H1 (cell line): ENCODE results near the gene KCTD10. TPM values are rescaled to one million over a fixed set of nuclear protein-coding genes. Genes with fewer than 3 reads are reported as not detected.

Experiments used
- CBX5 ChIP-seq: fragments of 300-800, 300-1000 bp; sonication (generic); IDR thresholded peaks from 2 replicates; pipeline ENCODE4 v1.7.1; 2016; ENCODE audit warnings: antibody characterized with exemption, low read length, low read depth
- CHD1 ChIP-seq: IDR thresholded peaks from 2 replicates; pipeline ENCODE4 v1.6.1; 2012; ENCODE audit warnings: low read depth, low read length, improper control_type of control experiment
- CTBP2 ChIP-seq: IDR thresholded peaks from 2 replicates; pipeline ENCODE4 v1.7.0; 2011; ENCODE audit warnings: borderline replicate concordance, mild to moderate bottlenecking, moderate library complexity, mixed read lengths, low read length; ENCODE audit not compliant: insufficient read depth, insufficient read length
- FOSL1 ChIP-seq: IDR thresholded peaks from 2 replicates; pipeline ENCODE4 v1.6.1; 2011; ENCODE audit warnings: mild to moderate bottlenecking, low read depth, low read length, moderate library complexity; ENCODE audit not compliant: insufficient read depth
- KDM5A ChIP-seq: fragments of 200-600 bp; IDR thresholded peaks from 2 replicates; pipeline ENCODE4 v1.7.1; 2012; ENCODE audit warnings: mild to moderate bottlenecking, low read length, inconsistent platforms, mixed read lengths
- POLR2A ChIP-seq, 2 experiments: IDR thresholded peaks; 1 replicate in 1 of 2; 2 replicates in 1 of 2; pipeline ENCODE4 v1.6.1; 2011; ENCODE audit warnings: low read depth in 2 of 2, low read length in 2 of 2, mild to moderate bottlenecking in 2 of 2; ENCODE audit errors: control extremely low read depth in 1 of 2
- RBBP5 ChIP-seq: IDR thresholded peaks from 2 replicates; pipeline ENCODE4 v1.7.1; 2012; ENCODE audit warnings: low read depth, mild to moderate bottlenecking, inconsistent platforms, low read length, moderate library complexity, borderline replicate concordance
- SIX5 ChIP-seq: IDR thresholded peaks from 2 replicates; pipeline ENCODE4 v1.6.1; 2011; ENCODE audit warnings: mild to moderate bottlenecking, low read depth, low read length
- polyA plus RNA-seq, 7 experiments: library from polyadenylated mRNA; depleted of rRNA in 3 of 7; stranded (reverse) in 5 of 7; unstranded in 2 of 7; fragments of >200 nt in 5 of 7; fragments of 200-250 nt in 2 of 7; gene quantifications; 1 replicate in 5 of 7; 2 replicates in 1 of 7; 4 replicates in 1 of 7; pipeline versions ENCODE4 v1.2.1 to v1.2.3, GENCODE V29; 2011 to 2013; ENCODE audit warnings: missing spikeins in 2 of 7, mixed read lengths in 2 of 7
- total RNA-seq: library from RNA; stranded (reverse); fragmentation: NEBNext Ultra II Directional; extraction: Animal tissue kit (Norgen Biotek cat#: 25700); gene quantifications from 2 replicates; pipeline ENCODE4 v1.2.1, GENCODE V29; 2021
- TF ChIP-seq, protein P1 (sequence below): fragments of 300-600 bp; sonication (generic); IDR thresholded peaks from 2 replicates; pipeline ENCODE4 v1.7.1; 2012; ENCODE audit warnings: low read length, moderate library complexity, mild to moderate bottlenecking, inconsistent platforms; ENCODE audit not compliant: insufficient replicate concordance
- TF ChIP-seq, protein P2 (sequence below): IDR thresholded peaks from 2 replicates; pipeline ENCODE4 v1.6.1; 2012; ENCODE audit warnings: inconsistent platforms

KCTD10 gene
- total and polyA plus RNA-seq, 2 of the 8 experiments (the other 6 are each of a cell fraction or from before 2014, with no cell fraction given), result 45.3 to 52.4 TPM

- TF ChIP-seq CTBP2, result no peak
- TF ChIP-seq, protein P1, sequence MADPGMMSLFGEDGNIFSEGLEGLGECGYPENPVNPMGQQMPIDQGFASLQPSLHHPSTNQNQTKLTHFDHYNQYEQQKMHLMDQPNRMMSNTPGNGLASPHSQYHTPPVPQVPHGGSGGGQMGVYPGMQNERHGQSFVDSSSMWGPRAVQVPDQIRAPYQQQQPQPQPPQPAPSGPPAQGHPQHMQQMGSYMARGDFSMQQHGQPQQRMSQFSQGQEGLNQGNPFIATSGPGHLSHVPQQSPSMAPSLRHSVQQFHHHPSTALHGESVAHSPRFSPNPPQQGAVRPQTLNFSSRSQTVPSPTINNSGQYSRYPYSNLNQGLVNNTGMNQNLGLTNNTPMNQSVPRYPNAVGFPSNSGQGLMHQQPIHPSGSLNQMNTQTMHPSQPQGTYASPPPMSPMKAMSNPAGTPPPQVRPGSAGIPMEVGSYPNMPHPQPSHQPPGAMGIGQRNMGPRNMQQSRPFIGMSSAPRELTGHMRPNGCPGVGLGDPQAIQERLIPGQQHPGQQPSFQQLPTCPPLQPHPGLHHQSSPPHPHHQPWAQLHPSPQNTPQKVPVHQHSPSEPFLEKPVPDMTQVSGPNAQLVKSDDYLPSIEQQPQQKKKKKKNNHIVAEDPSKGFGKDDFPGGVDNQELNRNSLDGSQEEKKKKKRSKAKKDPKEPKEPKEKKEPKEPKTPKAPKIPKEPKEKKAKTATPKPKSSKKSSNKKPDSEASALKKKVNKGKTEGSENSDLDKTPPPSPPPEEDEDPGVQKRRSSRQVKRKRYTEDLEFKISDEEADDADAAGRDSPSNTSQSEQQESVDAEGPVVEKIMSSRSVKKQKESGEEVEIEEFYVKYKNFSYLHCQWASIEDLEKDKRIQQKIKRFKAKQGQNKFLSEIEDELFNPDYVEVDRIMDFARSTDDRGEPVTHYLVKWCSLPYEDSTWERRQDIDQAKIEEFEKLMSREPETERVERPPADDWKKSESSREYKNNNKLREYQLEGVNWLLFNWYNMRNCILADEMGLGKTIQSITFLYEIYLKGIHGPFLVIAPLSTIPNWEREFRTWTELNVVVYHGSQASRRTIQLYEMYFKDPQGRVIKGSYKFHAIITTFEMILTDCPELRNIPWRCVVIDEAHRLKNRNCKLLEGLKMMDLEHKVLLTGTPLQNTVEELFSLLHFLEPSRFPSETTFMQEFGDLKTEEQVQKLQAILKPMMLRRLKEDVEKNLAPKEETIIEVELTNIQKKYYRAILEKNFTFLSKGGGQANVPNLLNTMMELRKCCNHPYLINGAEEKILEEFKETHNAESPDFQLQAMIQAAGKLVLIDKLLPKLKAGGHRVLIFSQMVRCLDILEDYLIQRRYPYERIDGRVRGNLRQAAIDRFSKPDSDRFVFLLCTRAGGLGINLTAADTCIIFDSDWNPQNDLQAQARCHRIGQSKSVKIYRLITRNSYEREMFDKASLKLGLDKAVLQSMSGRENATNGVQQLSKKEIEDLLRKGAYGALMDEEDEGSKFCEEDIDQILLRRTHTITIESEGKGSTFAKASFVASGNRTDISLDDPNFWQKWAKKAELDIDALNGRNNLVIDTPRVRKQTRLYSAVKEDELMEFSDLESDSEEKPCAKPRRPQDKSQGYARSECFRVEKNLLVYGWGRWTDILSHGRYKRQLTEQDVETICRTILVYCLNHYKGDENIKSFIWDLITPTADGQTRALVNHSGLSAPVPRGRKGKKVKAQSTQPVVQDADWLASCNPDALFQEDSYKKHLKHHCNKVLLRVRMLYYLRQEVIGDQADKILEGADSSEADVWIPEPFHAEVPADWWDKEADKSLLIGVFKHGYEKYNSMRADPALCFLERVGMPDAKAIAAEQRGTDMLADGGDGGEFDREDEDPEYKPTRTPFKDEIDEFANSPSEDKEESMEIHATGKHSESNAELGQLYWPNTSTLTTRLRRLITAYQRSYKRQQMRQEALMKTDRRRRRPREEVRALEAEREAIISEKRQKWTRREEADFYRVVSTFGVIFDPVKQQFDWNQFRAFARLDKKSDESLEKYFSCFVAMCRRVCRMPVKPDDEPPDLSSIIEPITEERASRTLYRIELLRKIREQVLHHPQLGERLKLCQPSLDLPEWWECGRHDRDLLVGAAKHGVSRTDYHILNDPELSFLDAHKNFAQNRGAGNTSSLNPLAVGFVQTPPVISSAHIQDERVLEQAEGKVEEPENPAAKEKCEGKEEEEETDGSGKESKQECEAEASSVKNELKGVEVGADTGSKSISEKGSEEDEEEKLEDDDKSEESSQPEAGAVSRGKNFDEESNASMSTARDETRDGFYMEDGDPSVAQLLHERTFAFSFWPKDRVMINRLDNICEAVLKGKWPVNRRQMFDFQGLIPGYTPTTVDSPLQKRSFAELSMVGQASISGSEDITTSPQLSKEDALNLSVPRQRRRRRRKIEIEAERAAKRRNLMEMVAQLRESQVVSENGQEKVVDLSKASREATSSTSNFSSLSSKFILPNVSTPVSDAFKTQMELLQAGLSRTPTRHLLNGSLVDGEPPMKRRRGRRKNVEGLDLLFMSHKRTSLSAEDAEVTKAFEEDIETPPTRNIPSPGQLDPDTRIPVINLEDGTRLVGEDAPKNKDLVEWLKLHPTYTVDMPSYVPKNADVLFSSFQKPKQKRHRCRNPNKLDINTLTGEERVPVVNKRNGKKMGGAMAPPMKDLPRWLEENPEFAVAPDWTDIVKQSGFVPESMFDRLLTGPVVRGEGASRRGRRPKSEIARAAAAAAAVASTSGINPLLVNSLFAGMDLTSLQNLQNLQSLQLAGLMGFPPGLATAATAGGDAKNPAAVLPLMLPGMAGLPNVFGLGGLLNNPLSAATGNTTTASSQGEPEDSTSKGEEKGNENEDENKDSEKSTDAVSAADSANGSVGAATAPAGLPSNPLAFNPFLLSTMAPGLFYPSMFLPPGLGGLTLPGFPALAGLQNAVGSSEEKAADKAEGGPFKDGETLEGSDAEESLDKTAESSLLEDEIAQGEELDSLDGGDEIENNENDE, result no peak
- TF ChIP-seq FOSL1, result no peak
- no peak for TF ChIP-seq CHD1
- no peak for TF ChIP-seq KDM5A
- TF ChIP-seq CBX5, result no peak
- no peak for TF ChIP-seq RBBP5
- TF ChIP-seq, protein P2, sequence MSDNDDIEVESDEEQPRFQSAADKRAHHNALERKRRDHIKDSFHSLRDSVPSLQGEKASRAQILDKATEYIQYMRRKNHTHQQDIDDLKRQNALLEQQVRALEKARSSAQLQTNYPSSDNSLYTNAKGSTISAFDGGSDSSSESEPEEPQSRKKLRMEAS, result no peak
- no peak for TF ChIP-seq SIX5
- no peak for TF ChIP-seq POLR2A (IDR thresholded peaks at IDR 0.05; ENCODE audit: control extremely low read depth in 1 of 2, low read depth in 2 of 2, low read length in 2 of 2)
Observed at GRCh38 chr12:109492371-109492770, 15.3 kb upstream of the KCTD10 start (continued).
